ENCODE measurements around the gene TAF15. TPM values are rescaled to one million over a fixed set of nuclear protein-coding genes. Genes with fewer than 3 reads are reported as not detected.

Gene TAF15
- polyA plus RNA-seq, 1 of the 3 experiments (the other 2 are of a cell fraction) = 78.0 TPM

DNA sequence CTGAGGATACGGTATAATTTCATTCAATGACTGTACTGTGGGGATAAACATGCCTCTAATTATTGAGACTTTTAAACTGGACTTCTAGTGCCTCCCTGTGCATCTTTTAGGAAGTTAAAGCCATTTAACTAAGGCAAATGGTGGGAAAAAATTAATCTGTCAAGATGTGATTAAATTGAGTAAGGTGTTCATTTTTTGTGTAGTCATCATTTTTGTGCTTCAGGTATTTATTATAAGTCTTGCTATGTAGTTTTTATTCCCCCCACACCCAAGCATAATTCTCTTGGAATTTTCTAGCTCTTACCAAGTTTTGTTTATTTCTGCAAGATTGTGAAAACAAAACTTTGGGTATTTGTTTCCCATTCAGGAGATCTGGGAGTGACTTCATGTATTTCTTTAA, 10.2 kb downstream of the TAF15 start:
- peaks cover 53% of the 10 kb centered on the region for H4K20me1 ChIP-seq (ENCODE audit: insufficient read depth)
- no peak overlapping the region for H3K4me2 ChIP-seq
- WGBS (ENCODE audit: low lambda C conversion rate) = 94% methylated on average over 1 of the region's 1 CpG
- H3K9me2 ChIP-seq = no peaks in the 10 kb centered on the region
- DNase-seq = no peak
- no peak overlapping the region for H3K9ac ChIP-seq
- peaks cover 95% of the 10 kb centered on the region for H3K79me2 ChIP-seq (ENCODE audit: insufficient read depth)
- no peaks in the 10 kb centered on the region for H3K9me3 ChIP-seq
- TF ChIP-seq MXI1 (IDR thresholded peaks at IDR 0.05; ENCODE audit: low read depth, low read length) (no peak), ZBTB33 (IDR thresholded peaks at IDR 0.05; ENCODE audit: borderline replicate concordance, low read depth) (no peak), YY1 (IDR thresholded peaks at IDR 0.05; ENCODE audit: low read depth) (no peak), NRF1 (IDR thresholded peaks at IDR 0.05; ENCODE audit: low read depth, low read length) (no peak), SMC3 (IDR thresholded peaks at IDR 0.05; ENCODE audit: low read depth, low read length) (no peak), FOSL2 (IDR thresholded peaks at IDR 0.05; ENCODE audit: borderline replicate concordance, low read depth) (no peak), TAF1 (IDR thresholded peaks at IDR 0.05; ENCODE audit: borderline replicate concordance, low read depth, low read length) (no peak), RFX5 (IDR thresholded peaks at IDR 0.05; ENCODE audit: low read length) (no peak)
- no peak overlapping the region for H3K27ac ChIP-seq (ENCODE audit: low read depth in 2 of 2, low read length in 1 of 2)
- H3F3A ChIP-seq (replicated peaks; ENCODE audit: insufficient read depth) = no peaks in the 10 kb centered on the region
- no peak overlapping the region for H2AFZ ChIP-seq (ENCODE audit: low read depth)
- no peaks in the 10 kb centered on the region for H3K27me3 ChIP-seq (ENCODE audit: insufficient read depth)
- ChIA-PET CTCF (interaction anchor here (0.9 to 6.3 kb wide), 5 partner anchors 10 to 105 kb away, joined by 3 to 62 read pairs (median 6); partner anchors contain the start of gene TAF15), POLR2A (interaction anchor here (0.8 kb wide), 1 partner anchor 10 kb away, joined by 4 read pairs; the partner anchor contains the start of gene TAF15)
- no peak overlapping the region for H3K4me3 ChIP-seq (ENCODE audit: low read depth in 2 of 2, low read length in 1 of 2)
- H3K36me3 ChIP-seq (replicated peaks in 1 of 2; ENCODE audit: control insufficient read depth in 1 of 2, insufficient read depth in 2 of 2, low read length in 1 of 2) = peaks cover 66 to 68% of the 10 kb centered on the region in 2 experiments
- peaks cover 2 to 6% of the 10 kb centered on the region in 2 experiments; a peak in 3 of 4 replicates for H3K4me1 ChIP-seq (ENCODE audit: control insufficient read depth in 1 of 2, insufficient read depth in 2 of 2, low read depth in 1 of 2, low read length in 1 of 2)

- CTCF ChIA-PET = interaction anchor here (0.6 to 6.3 kb wide), 3 partner anchors 28 to 56 kb away, joined by 3 to 62 read pairs (median 7); no protein-coding TSS in a partner anchor
- H3F3A ChIP-seq (replicated peaks; ENCODE audit: insufficient read depth) = peaks cover 3% of the 10 kb centered on the region
- H3K79me2 ChIP-seq (ENCODE audit: insufficient read depth) = peaks cover 89% of the 10 kb centered on the region
- DNase-seq = no peak
- H3K4me2 ChIP-seq = no peak overlapping the region
- H3K4me1 ChIP-seq (ENCODE audit: control insufficient read depth in 1 of 2, insufficient read depth in 2 of 2, low read depth in 1 of 2, low read length in 1 of 2) = no peaks in the 10 kb centered on the region; a peak in 2 of 4 replicates
- H4K20me1 ChIP-seq (ENCODE audit: insufficient read depth) = peaks cover 34% of the 10 kb centered on the region
- no peaks in the 10 kb centered on the region for H3K9me2 ChIP-seq
- H3K27me3 ChIP-seq (ENCODE audit: insufficient read depth) = no peaks in the 10 kb centered on the region
- H3K9me3 ChIP-seq = no peaks in the 10 kb centered on the region
- H3K9ac ChIP-seq = no peak overlapping the region
- POLR2A ChIA-PET = no interaction called here
- no peak overlapping the region for H2AFZ ChIP-seq (ENCODE audit: low read depth)
- no peak overlapping the region for H3K4me3 ChIP-seq (ENCODE audit: low read depth in 2 of 2, low read length in 1 of 2)
- peaks cover 76 to 82% of the 10 kb centered on the region in 2 experiments for H3K36me3 ChIP-seq (replicated peaks in 1 of 2; ENCODE audit: control insufficient read depth in 1 of 2, insufficient read depth in 2 of 2, low read length in 1 of 2)
- TF ChIP-seq EZH2phosphoT487 (IDR thresholded peaks at IDR 0.05; ENCODE audit: borderline replicate concordance, low read depth) (no peak), TAF1 (IDR thresholded peaks at IDR 0.05; ENCODE audit: borderline replicate concordance, low read depth, low read length) (no peak), NRF1 (IDR thresholded peaks at IDR 0.05; ENCODE audit: low read depth, low read length) (no peak), MEF2A (IDR thresholded peaks at IDR 0.05; ENCODE audit: borderline replicate concordance, low read depth) (no peak), RAD21 (IDR thresholded peaks at IDR 0.05; ENCODE audit: low read length) (no peak), GABPA (IDR thresholded peaks at IDR 0.05; ENCODE audit: low read depth) (no peak), MAX (IDR thresholded peaks at IDR 0.05; ENCODE audit: low read depth) (no peak)
- TF ChIP-seq, protein P1, sequence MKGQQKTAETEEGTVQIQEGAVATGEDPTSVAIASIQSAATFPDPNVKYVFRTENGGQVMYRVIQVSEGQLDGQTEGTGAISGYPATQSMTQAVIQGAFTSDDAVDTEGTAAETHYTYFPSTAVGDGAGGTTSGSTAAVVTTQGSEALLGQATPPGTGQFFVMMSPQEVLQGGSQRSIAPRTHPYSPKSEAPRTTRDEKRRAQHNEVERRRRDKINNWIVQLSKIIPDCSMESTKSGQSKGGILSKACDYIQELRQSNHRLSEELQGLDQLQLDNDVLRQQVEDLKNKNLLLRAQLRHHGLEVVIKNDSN (IDR thresholded peaks at IDR 0.05; ENCODE audit: borderline replicate concordance, low read depth) = no peak
- TF ChIP-seq, protein P2, sequence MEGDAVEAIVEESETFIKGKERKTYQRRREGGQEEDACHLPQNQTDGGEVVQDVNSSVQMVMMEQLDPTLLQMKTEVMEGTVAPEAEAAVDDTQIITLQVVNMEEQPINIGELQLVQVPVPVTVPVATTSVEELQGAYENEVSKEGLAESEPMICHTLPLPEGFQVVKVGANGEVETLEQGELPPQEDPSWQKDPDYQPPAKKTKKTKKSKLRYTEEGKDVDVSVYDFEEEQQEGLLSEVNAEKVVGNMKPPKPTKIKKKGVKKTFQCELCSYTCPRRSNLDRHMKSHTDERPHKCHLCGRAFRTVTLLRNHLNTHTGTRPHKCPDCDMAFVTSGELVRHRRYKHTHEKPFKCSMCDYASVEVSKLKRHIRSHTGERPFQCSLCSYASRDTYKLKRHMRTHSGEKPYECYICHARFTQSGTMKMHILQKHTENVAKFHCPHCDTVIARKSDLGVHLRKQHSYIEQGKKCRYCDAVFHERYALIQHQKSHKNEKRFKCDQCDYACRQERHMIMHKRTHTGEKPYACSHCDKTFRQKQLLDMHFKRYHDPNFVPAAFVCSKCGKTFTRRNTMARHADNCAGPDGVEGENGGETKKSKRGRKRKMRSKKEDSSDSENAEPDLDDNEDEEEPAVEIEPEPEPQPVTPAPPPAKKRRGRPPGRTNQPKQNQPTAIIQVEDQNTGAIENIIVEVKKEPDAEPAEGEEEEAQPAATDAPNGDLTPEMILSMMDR (IDR thresholded peaks at IDR 0.05) = no peak
- no peak overlapping the region for H3K27ac ChIP-seq (ENCODE audit: low read depth in 2 of 2, low read length in 1 of 2)
- 74% methylated on average over 2 of the region's 2 CpGs for WGBS (ENCODE audit: low lambda C conversion rate)
Measured at GRCh38 chr17:35821308-35821707, 12.0 kb downstream of the TAF15 start.
